A673 (cell line): ENCODE measurements around the gene ETNK2. TPM values are rescaled to one million over a fixed set of nuclear protein-coding genes. Genes with fewer than 3 reads are reported as not detected.

ENCODE experiments used
- BruUV-seq: library from RNA; stranded (reverse); fragments of 400-500 nt; replicated peaks from 2 replicates; lab custom pipeline; 2021; lab: Mats Ljungman, UMichigan
- CTCF ChIA-PET: fragments of 300-600 bp; sonication (Branson Sonifier 250); formaldehyde crosslinking; loops from one replicate; lab custom pipeline; 2022; ENCODE audit warnings: antibody characterized with exemption; lab: Charles Lee
- POLR2A ChIA-PET: fragments of 300-600 bp; sonication (Branson Sonifier 250); formaldehyde crosslinking; loops from one replicate; lab custom pipeline; 2022; ENCODE audit warnings: antibody characterized with exemption; ENCODE audit not compliant: low non-redundant PET; lab: Charles Lee
- DNase-seq: peaks from one replicate; pipeline ENCODE4 v3.0.0-alpha.2; 2015; ENCODE audit warnings: low spot score
- H3K27ac ChIP-seq: fragments of 200-600 bp; sonication (generic); 2 replicates; pipeline ENCODE4 v1.5.1; 2016; ENCODE audit warnings: mixed run types, low read depth, mild to moderate bottlenecking, mixed read lengths, antibody characterized with exemption, low read length; ENCODE audit not compliant: poor library complexity, severe bottlenecking
- H3K27me3 ChIP-seq: fragments of 200-600 bp; sonication (generic); replicated peaks from 2 replicates; pipeline ENCODE4 v1.6.1; 2017; ENCODE audit warnings: mixed run types, low read depth, mild to moderate bottlenecking, mixed read lengths, antibody characterized with exemption, low read length; ENCODE audit not compliant: insufficient read depth, poor library complexity
- H3K36me3 ChIP-seq: fragments of 200-600 bp; sonication (generic); 2 replicates; pipeline ENCODE4 v1.6.1; 2016; ENCODE audit warnings: mixed run types, mild to moderate bottlenecking, mixed read lengths, antibody characterized with exemption, low read length; ENCODE audit not compliant: insufficient read depth, poor library complexity, severe bottlenecking
- H3K4me1 ChIP-seq: fragments of 200-600 bp; sonication (generic); 2 replicates; pipeline ENCODE4 v1.6.1; 2017; ENCODE audit warnings: mixed run types, mild to moderate bottlenecking, mixed read lengths, antibody characterized with exemption, low read length; ENCODE audit not compliant: insufficient read depth, poor library complexity, severe bottlenecking
- H3K4me3 ChIP-seq: fragments of 200-600 bp; sonication (generic); 2 replicates; pipeline ENCODE4 v1.5.1; 2016; ENCODE audit warnings: low read depth, mixed run types, mild to moderate bottlenecking, mixed read lengths, low read length; ENCODE audit not compliant: poor library complexity, severe bottlenecking
- H3K9me3 ChIP-seq: fragments of 200-600 bp; sonication (generic); 2 replicates; pipeline ENCODE4 v1.6.1; 2016; ENCODE audit warnings: mixed run types, low read depth, mild to moderate bottlenecking, mixed read lengths, antibody characterized with exemption, low read length; ENCODE audit not compliant: poor library complexity, severe bottlenecking
- EZH2 ChIP-seq: fragments of 200-600 bp; sonication (generic); IDR thresholded peaks from 2 replicates; pipeline ENCODE4 v1.6.1; 2017; ENCODE audit warnings: borderline replicate concordance, low read depth, mild to moderate bottlenecking, mixed read lengths, antibody characterized with exemption, low read length; ENCODE audit not compliant: poor library complexity, severe bottlenecking
- intact Hi-C: fragments of 100-400 bp; cut with micrococcal nuclease; formaldehyde crosslinking; loops from one replicate; pipeline ENCODE4 v1.10.0; 2022; ENCODE audit not compliant: unreplicated experiment
- total RNA-seq: library from RNA; stranded (reverse); gene quantifications from 2 replicates; pipeline ENCODE4 v1.2.3, GENCODE V29; 2021
- TF ChIP-seq, protein P1 (sequence below): fragments of 300-800, 200-600 bp; sonication (generic); conservative IDR thresholded peaks from 2 replicates; pipeline ENCODE4 v1.5.1; 2017; ENCODE audit warnings: low read depth, mild to moderate bottlenecking, antibody characterized with exemption, low read length, moderate library complexity, mixed read lengths

Gene ETNK2
- total RNA-seq, 1 experiment from 2014 or later: 8.3 TPM

DNA sequence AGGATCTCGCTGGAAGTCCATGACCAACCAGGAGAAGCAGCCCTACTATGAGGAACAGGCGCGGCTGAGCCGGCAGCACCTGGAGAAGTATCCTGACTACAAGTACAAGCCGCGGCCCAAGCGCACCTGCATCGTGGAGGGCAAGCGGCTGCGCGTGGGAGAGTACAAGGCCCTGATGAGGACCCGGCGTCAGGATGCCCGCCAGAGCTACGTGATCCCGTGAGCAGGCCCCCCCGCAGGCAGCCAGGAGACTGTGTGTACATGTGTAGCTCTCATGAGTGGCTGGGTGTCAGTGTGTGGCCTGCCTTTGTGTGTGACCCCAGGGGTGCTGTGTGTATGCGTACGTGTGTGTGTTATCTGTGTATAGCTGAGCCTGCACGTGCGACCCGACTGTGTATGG, 27.2 kb downstream of the ETNK2 start:
- DNase-seq: no peak
- H3K27ac ChIP-seq: no peak overlapping the region
- ChIA-PET CTCF (no interaction called here), POLR2A (no interaction called here)
- H3K36me3 ChIP-seq: no peaks in the 10 kb centered on the region
- no peaks in the 10 kb centered on the region for H3K27me3 ChIP-seq
- intact Hi-C loops: loop anchor here (10.0 kb wide), 1 partner anchor 400 kb away; no protein-coding TSS in a partner anchor
- H3K4me1 ChIP-seq: peaks cover 19% of the 10 kb centered on the region
- TF ChIP-seq, protein P1, sequence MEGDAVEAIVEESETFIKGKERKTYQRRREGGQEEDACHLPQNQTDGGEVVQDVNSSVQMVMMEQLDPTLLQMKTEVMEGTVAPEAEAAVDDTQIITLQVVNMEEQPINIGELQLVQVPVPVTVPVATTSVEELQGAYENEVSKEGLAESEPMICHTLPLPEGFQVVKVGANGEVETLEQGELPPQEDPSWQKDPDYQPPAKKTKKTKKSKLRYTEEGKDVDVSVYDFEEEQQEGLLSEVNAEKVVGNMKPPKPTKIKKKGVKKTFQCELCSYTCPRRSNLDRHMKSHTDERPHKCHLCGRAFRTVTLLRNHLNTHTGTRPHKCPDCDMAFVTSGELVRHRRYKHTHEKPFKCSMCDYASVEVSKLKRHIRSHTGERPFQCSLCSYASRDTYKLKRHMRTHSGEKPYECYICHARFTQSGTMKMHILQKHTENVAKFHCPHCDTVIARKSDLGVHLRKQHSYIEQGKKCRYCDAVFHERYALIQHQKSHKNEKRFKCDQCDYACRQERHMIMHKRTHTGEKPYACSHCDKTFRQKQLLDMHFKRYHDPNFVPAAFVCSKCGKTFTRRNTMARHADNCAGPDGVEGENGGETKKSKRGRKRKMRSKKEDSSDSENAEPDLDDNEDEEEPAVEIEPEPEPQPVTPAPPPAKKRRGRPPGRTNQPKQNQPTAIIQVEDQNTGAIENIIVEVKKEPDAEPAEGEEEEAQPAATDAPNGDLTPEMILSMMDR: no peak
- no peak for TF ChIP-seq EZH2
- no peaks in the 10 kb centered on the region for H3K9me3 ChIP-seq
- BruUV-seq: no TSS peak
- H3K4me3 ChIP-seq: no peak overlapping the region

DNA sequence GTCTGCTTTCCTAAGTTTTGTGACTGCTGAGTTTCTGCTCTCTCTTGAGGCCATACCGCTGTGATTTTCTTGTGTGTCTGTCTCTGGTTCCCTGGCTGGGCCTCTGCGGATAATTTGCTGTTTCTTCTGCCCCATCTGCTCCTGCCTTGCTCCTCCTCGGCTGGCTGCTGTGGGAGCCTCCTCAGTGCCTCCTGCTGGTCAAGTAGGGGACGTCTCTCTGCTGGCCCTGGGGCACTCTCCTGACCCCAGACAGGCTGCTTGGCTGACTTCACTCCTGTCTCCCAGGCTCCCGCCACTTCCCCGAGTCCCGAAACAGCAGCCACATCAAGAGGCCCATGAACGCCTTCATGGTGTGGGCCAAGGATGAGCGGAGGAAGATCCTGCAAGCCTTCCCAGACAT, 28.5 kb downstream of the ETNK2 start:
- BruUV-seq: no TSS peak
- Histone ChIP-seq H3K27me3 (no peaks in the 10 kb centered on the region), H3K4me3 (no peak overlapping the region), H3K36me3 (no peaks in the 10 kb centered on the region), H3K9me3 (no peaks in the 10 kb centered on the region), H3K27ac (no peak overlapping the region), H3K4me1 (peaks cover 8% of the 10 kb centered on the region)
- intact Hi-C loops: loop anchor here (10.0 kb wide), 1 partner anchor 399 kb away; no protein-coding TSS in a partner anchor
- CTCF ChIA-PET: no interaction called here
- TF ChIP-seq, protein P1: peak; percentile 44
- no peak for TF ChIP-seq EZH2
- POLR2A ChIA-PET: no interaction called here
- no peak for DNase-seq

- Histone ChIP-seq H3K36me3 (no peaks in the 10 kb centered on the region), H3K27me3 (no peaks in the 10 kb centered on the region), H3K9me3 (no peaks in the 10 kb centered on the region), H3K27ac (no peak overlapping the region), H3K4me1 (peaks cover 2% of the 10 kb centered on the region), H3K4me3 (no peak overlapping the region)
- intact Hi-C loops: loop anchor here (10.0 kb wide), 1 partner anchor 397 kb away; no protein-coding TSS in a partner anchor
- no TSS peak for BruUV-seq
- POLR2A ChIA-PET: no interaction called here
- no peak for DNase-seq
- TF ChIP-seq, protein P1: no peak
- no peak for TF ChIP-seq EZH2
- CTCF ChIA-PET: no interaction called here
Measured at GRCh38 chr1:204121840-204122555, 29.8 kb downstream of the ETNK2 start.
